SK-N-SH (cell line): ENCODE data around the gene SNX24. TPM values are rescaled to one million over a fixed set of nuclear protein-coding genes. Genes with fewer than 3 reads are reported as not detected.

Experiments
- CTCF ChIA-PET: fragments of 300-600, 350-600 bp; formaldehyde crosslinking; extraction: SDS; loops from one replicate; lab custom pipeline; 2021; lab: Yijun Ruan, JAX
- POLR2A ChIA-PET: fragments of 350-600 bp; sonication (Branson Sonifier 250); formaldehyde crosslinking; extraction: SDS; loops from one replicate; lab custom pipeline; 2020; ENCODE audit warnings: antibody characterized with exemption, inconsistent platforms; lab: Yijun Ruan, JAX
- DNase-seq: peaks from one replicate; pipeline ENCODE4 v3.0.0; 2012
- H2AFZ ChIP-seq: fragments of 200-600 bp; sonication (generic); 2 replicates; pipeline ENCODE4 v1.8.1; 2016; ENCODE audit warnings: antibody characterized with exemption, mild to moderate bottlenecking, low read depth
- H3F3A ChIP-seq: fragments of 200-600 bp; sonication (generic); replicated peaks from 2 replicates; pipeline ENCODE3; 2016; ENCODE audit warnings: antibody characterized with exemption, mild to moderate bottlenecking; ENCODE audit not compliant: insufficient read depth
- H3K27ac ChIP-seq, 2 experiments: fragments of 200-500 bp in 1 of 2; fragments of 200-600 bp in 1 of 2; sonication (Bioruptor generic) in 1 of 2; sonication (generic), shearing (Covaris generic) in 1 of 2; 2 replicates each; pipeline versions ENCODE4 v1.5.1 to v1.6.1; 2014 to 2016; ENCODE audit warnings: low read depth in 2 of 2, inconsistent platforms in 1 of 2, low read length in 1 of 2, mild to moderate bottlenecking in 1 of 2, mixed read lengths in 1 of 2
- H3K27me3 ChIP-seq: fragments of 200-600 bp; sonication (generic), shearing (Covaris generic); 2 replicates; pipeline ENCODE4 v1.6.1; 2016; ENCODE audit warnings: mixed run types; ENCODE audit not compliant: insufficient read depth
- H3K36me3 ChIP-seq, 2 experiments: fragments of 200-500 bp in 1 of 2; fragments of 200-600 bp in 1 of 2; sonication (Bioruptor generic) in 1 of 2; sonication (generic) in 1 of 2; replicated peaks in 1 of 2; 2 replicates each; pipeline versions ENCODE3 to v1.5.1; 2014 to 2016; ENCODE audit warnings: low read length in 1 of 2, mild to moderate bottlenecking in 1 of 2; ENCODE audit not compliant: insufficient read depth in 2 of 2, control insufficient read depth in 1 of 2
- H3K4me1 ChIP-seq, 2 experiments: fragments of 200-500 bp in 1 of 2; fragments of 200-600 bp in 1 of 2; sonication (Bioruptor generic) in 1 of 2; sonication (generic), shearing (Covaris generic) in 1 of 2; 2 replicates each; pipeline versions ENCODE4 v1.5.1 to v1.6.1; 2014 to 2016; ENCODE audit warnings: low read depth in 1 of 2, low read length in 1 of 2, mixed run types in 1 of 2; ENCODE audit not compliant: insufficient read depth in 2 of 2, control insufficient read depth in 1 of 2
- H3K4me2 ChIP-seq: fragments of 200-600 bp; sonication (generic), shearing (Covaris generic); 2 replicates; pipeline ENCODE4 v1.6.1; 2017; ENCODE audit warnings: mixed run types
- H3K4me3 ChIP-seq, 2 experiments: fragments of 200-500 bp in 1 of 2; fragments of 200-600 bp in 1 of 2; sonication (Bioruptor generic) in 1 of 2; sonication (generic), shearing (Covaris generic) in 1 of 2; 2 replicates each; pipeline versions ENCODE4 v1.5.1 to v1.8.1; 2014 to 2016; ENCODE audit warnings: low read depth in 2 of 2, inconsistent platforms in 1 of 2, low read length in 1 of 2, mild to moderate bottlenecking in 1 of 2, mixed read lengths in 1 of 2, moderate library complexity in 1 of 2
- H3K79me2 ChIP-seq: fragments of 200-600 bp; sonication (generic); 2 replicates; pipeline ENCODE4 v1.8.1; 2017; ENCODE audit warnings: mild to moderate bottlenecking; ENCODE audit not compliant: insufficient read depth
- H3K9ac ChIP-seq: fragments of 200-600 bp; sonication (generic); 2 replicates; pipeline ENCODE4 v1.6.1; 2017; ENCODE audit warnings: mixed run types
- H3K9me2 ChIP-seq: fragments of 200-600 bp; sonication (generic); 2 replicates; pipeline ENCODE4 v1.6.1; 2017; ENCODE audit warnings: mixed run types
- H3K9me3 ChIP-seq: fragments of 200-600 bp; sonication (generic); 2 replicates; pipeline ENCODE4 v1.6.1; 2017; ENCODE audit warnings: mixed run types, mild to moderate bottlenecking, moderate library complexity
- H4K20me1 ChIP-seq: fragments of 200-600 bp; sonication (generic); 2 replicates; pipeline ENCODE4 v1.6.1; 2017; ENCODE audit warnings: mild to moderate bottlenecking, mixed run types; ENCODE audit not compliant: insufficient read depth
- CHD2 ChIP-seq: fragments of 150-350 bp; IDR thresholded peaks from 2 replicates; pipeline ENCODE4 v1.6.1; 2018; ENCODE audit warnings: low read length; ENCODE audit not compliant: partially characterized antibody
- ELF1 ChIP-seq: IDR thresholded peaks from 2 replicates; pipeline ENCODE4 v1.4.0; 2012
- EP300 ChIP-seq, 2 experiments: IDR thresholded peaks; 2 replicates each; pipeline versions ENCODE4 v1.4.0 to v1.6.1; 2012; ENCODE audit warnings: borderline replicate concordance in 1 of 2, low read depth in 1 of 2, low read length in 1 of 2
- FOSL2 ChIP-seq: IDR thresholded peaks from 2 replicates; pipeline ENCODE4 v1.4.0; 2012; ENCODE audit warnings: low read depth, mild to moderate bottlenecking, moderate library complexity, borderline replicate concordance
- FOXJ3 ChIP-seq: sonication (generic); formaldehyde crosslinking; IDR thresholded peaks from 2 replicates; pipeline ENCODE4 v1.5.1; 2020; ENCODE audit warnings: mild to moderate bottlenecking, missing genetic modification reagents
- FOXM1 ChIP-seq: IDR thresholded peaks from 2 replicates; pipeline ENCODE4 v1.4.0; 2012; ENCODE audit warnings: low read depth, mild to moderate bottlenecking
- GABPA ChIP-seq: IDR thresholded peaks from 2 replicates; pipeline ENCODE4 v1.4.0; 2012; ENCODE audit warnings: low read depth, mild to moderate bottlenecking
- GATA2 ChIP-seq: sonication (generic); formaldehyde crosslinking; IDR thresholded peaks from 2 replicates; pipeline ENCODE4 v1.5.0; 2020; ENCODE audit warnings: mild to moderate bottlenecking, missing genetic modification reagents
- JUND ChIP-seq: IDR thresholded peaks from 2 replicates; pipeline ENCODE4 v1.4.0; 2012
- MEF2A ChIP-seq: IDR thresholded peaks from 2 replicates; pipeline ENCODE4 v1.4.0; 2012; ENCODE audit warnings: low read depth, borderline replicate concordance
- NFIC ChIP-seq: IDR thresholded peaks from 2 replicates; pipeline ENCODE4 v1.4.0; 2012; ENCODE audit warnings: borderline replicate concordance
- POLR2AphosphoS5 ChIP-seq: IDR thresholded peaks from 2 replicates; pipeline ENCODE4 v1.6.1; 2012; ENCODE audit warnings: low read depth, low read length
- RCOR1 ChIP-seq: fragments of 150-350 bp; IDR thresholded peaks from 2 replicates; pipeline ENCODE4 v1.6.1; 2017; ENCODE audit warnings: antibody characterized with exemption, low read length
- RFX5 ChIP-seq: IDR thresholded peaks from 2 replicates; pipeline ENCODE4 v1.6.1; 2012; ENCODE audit warnings: mild to moderate bottlenecking, improper control_type of control experiment, low read length
- SIN3A ChIP-seq: IDR thresholded peaks from 2 replicates; pipeline ENCODE4 v1.6.1; 2012; ENCODE audit warnings: low read depth, mild to moderate bottlenecking, low read length, moderate library complexity, borderline replicate concordance
- TAF1 ChIP-seq: IDR thresholded peaks from 2 replicates; pipeline ENCODE4 v1.6.1; 2012; ENCODE audit warnings: low read depth, mild to moderate bottlenecking, low read length, moderate library complexity, borderline replicate concordance
- TCF12 ChIP-seq: IDR thresholded peaks from 2 replicates; pipeline ENCODE4 v1.4.0; 2012
- TEAD4 ChIP-seq: IDR thresholded peaks from 2 replicates; pipeline ENCODE4 v1.4.0; 2012; ENCODE audit warnings: mild to moderate bottlenecking, borderline replicate concordance; ENCODE audit not compliant: insufficient read depth
- YY1 ChIP-seq: IDR thresholded peaks from 2 replicates; pipeline ENCODE4 v1.4.0; 2012; ENCODE audit warnings: low read depth, mild to moderate bottlenecking
- WGBS: methylation state at CpG from one replicate; pipeline ENCODE4 v1.1.6; 2017; ENCODE audit warnings: low lambda C conversion rate; 5-methylcytosine and 5-hydroxymethylcytosine counted together
- polyA plus RNA-seq, 3 experiments: library from polyadenylated mRNA; depleted of rRNA; stranded (reverse); fragments of >200 nt; gene quantifications; 2 replicates each; pipeline ENCODE4 v1.2.3, GENCODE V29; 2012
- TF ChIP-seq, protein P1 (sequence below): fragments of 200-600 bp; sonication (generic); IDR thresholded peaks from 2 replicates; pipeline ENCODE4 v1.6.1; 2017; ENCODE audit warnings: antibody characterized with exemption, mild to moderate bottlenecking, moderate library complexity
- TF ChIP-seq, protein P2 (sequence below): fragments of 150-350 bp; IDR thresholded peaks from 2 replicates; pipeline ENCODE4 v1.6.1; 2016; ENCODE audit warnings: mild to moderate bottlenecking, low read depth, low read length
- TF ChIP-seq, protein P3 (sequence below): IDR thresholded peaks from 2 replicates; pipeline ENCODE4; 2012
- TF ChIP-seq, protein P4 (sequence below): IDR thresholded peaks from 2 replicates; pipeline ENCODE4 v1.4.0; 2012; ENCODE audit warnings: low read depth
- TF ChIP-seq, protein P5 (sequence below): IDR thresholded peaks from 2 replicates; pipeline ENCODE4 v1.4.0; 2012; ENCODE audit warnings: low read depth, borderline replicate concordance

Gene SNX24
- polyA plus RNA-seq, 1 of the 3 experiments (the other 2 are of a cell fraction): 8.2 TPM

DNA sequence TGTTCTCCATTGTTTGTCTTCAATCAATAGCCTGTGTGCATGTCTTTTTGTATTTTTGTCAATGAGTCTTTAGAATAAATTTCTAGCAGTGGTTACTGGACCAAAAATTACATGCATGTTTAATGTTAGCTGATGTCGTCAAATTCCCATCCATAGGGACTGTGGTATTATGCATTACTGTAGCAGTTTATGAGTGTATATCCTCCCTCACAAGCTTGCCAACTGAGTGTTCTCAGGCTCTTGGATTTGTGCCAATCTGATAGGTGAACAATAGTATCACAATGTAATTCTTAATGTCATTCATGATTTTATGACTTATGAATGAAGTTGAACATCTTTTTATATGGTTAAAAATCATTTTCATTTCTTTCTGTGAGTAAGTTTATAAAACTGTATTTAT, 13.0 kb downstream of the SNX24 start:
- no peaks in the 10 kb centered on the region for H3K27me3 ChIP-seq
- ChIA-PET POLR2A (no interaction called here), CTCF (no interaction called here)
- peaks cover 64% of the 10 kb centered on the region for H3K79me2 ChIP-seq
- H3K9me2 ChIP-seq: no peaks in the 10 kb centered on the region
- H3F3A ChIP-seq: peaks cover 6% of the 10 kb centered on the region
- TF ChIP-seq EP300 (IDR thresholded peaks at IDR 0.05; ENCODE audit: borderline replicate concordance in 1 of 2, low read depth in 1 of 2, low read length in 1 of 2) (peak in 1 of 2 experiments; percentile 46; a peak in 2 of 4 replicates), TAF1 (no peak), MEF2A (no peak), RCOR1 (no peak), POLR2AphosphoS5 (peak; percentile 69; the same call in 1 of the 2 replicates), FOSL2 (peak; percentile 34; the same call in 1 of the 2 replicates), SIN3A (no peak), FOXJ3 (CRISPR knock-in tag) (no peak), JUND (peak; percentile 78), TCF12 (peak; percentile 92), GABPA (no peak), GATA2 (CRISPR knock-in tag) (no peak), RFX5 (no peak), YY1 (no peak), NFIC (peak; percentile 98), CHD2 (no peak), ELF1 (no peak), TEAD4 (0 out of 2 replicates have a peak, but pooled peaks have one; percentile 32), FOXM1 (no peak)
- TF ChIP-seq, protein P1, sequence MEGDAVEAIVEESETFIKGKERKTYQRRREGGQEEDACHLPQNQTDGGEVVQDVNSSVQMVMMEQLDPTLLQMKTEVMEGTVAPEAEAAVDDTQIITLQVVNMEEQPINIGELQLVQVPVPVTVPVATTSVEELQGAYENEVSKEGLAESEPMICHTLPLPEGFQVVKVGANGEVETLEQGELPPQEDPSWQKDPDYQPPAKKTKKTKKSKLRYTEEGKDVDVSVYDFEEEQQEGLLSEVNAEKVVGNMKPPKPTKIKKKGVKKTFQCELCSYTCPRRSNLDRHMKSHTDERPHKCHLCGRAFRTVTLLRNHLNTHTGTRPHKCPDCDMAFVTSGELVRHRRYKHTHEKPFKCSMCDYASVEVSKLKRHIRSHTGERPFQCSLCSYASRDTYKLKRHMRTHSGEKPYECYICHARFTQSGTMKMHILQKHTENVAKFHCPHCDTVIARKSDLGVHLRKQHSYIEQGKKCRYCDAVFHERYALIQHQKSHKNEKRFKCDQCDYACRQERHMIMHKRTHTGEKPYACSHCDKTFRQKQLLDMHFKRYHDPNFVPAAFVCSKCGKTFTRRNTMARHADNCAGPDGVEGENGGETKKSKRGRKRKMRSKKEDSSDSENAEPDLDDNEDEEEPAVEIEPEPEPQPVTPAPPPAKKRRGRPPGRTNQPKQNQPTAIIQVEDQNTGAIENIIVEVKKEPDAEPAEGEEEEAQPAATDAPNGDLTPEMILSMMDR: no peak
- TF ChIP-seq, protein P2, sequence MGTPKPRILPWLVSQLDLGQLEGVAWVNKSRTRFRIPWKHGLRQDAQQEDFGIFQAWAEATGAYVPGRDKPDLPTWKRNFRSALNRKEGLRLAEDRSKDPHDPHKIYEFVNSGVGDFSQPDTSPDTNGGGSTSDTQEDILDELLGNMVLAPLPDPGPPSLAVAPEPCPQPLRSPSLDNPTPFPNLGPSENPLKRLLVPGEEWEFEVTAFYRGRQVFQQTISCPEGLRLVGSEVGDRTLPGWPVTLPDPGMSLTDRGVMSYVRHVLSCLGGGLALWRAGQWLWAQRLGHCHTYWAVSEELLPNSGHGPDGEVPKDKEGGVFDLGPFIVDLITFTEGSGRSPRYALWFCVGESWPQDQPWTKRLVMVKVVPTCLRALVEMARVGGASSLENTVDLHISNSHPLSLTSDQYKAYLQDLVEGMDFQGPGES: no peak
- TF ChIP-seq, protein P3, sequence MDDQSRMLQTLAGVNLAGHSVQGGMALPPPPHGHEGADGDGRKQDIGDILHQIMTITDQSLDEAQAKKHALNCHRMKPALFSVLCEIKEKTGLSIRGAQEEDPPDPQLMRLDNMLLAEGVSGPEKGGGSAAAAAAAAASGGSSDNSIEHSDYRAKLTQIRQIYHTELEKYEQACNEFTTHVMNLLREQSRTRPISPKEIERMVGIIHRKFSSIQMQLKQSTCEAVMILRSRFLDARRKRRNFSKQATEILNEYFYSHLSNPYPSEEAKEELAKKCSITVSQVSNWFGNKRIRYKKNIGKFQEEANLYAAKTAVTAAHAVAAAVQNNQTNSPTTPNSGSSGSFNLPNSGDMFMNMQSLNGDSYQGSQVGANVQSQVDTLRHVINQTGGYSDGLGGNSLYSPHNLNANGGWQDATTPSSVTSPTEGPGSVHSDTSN: peak; percentile 91
- TF ChIP-seq, protein P4, sequence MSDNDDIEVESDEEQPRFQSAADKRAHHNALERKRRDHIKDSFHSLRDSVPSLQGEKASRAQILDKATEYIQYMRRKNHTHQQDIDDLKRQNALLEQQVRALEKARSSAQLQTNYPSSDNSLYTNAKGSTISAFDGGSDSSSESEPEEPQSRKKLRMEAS: no peak
- TF ChIP-seq, protein P5, sequence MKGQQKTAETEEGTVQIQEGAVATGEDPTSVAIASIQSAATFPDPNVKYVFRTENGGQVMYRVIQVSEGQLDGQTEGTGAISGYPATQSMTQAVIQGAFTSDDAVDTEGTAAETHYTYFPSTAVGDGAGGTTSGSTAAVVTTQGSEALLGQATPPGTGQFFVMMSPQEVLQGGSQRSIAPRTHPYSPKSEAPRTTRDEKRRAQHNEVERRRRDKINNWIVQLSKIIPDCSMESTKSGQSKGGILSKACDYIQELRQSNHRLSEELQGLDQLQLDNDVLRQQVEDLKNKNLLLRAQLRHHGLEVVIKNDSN: no peak
- H3K27ac ChIP-seq: peak overlapping the region in 1 of 2 experiments; percentile 45; a peak in 1 of 4 replicates
- no peaks in the 10 kb centered on the region for H3K36me3 ChIP-seq
- 0 out of 2 replicates have a peak overlapping the region, but pooled peaks have one; percentile 9 for H3K4me2 ChIP-seq
- H3K9me3 ChIP-seq: no peaks in the 10 kb centered on the region
- peaks cover 22% of the 10 kb centered on the region for H4K20me1 ChIP-seq
- DNase-seq: peak; percentile 50
- H3K4me3 ChIP-seq: no peak overlapping the region
- 17% methylated on average over 1 of the region's 1 CpG for WGBS
- H2AFZ ChIP-seq: no peak overlapping the region
- H3K9ac ChIP-seq: no peak overlapping the region
- H3K4me1 ChIP-seq: no peaks in the 10 kb centered on the region
